ENCODE results near the gene IFNL3. TPM values are rescaled to one million over a fixed set of nuclear protein-coding genes. Genes with fewer than 3 reads are reported as not detected.

Gene IFNL3
- total and polyA plus RNA-seq, 4 donors: not detected

GRCh38 chr19:39282021-39282420 lies 37.2 kb upstream of the IFNL3 start:
- TF ChIP-seq RXRA (IDR thresholded peaks at IDR 0.05): no peak
- no peak for TF ChIP-seq EGR1 (IDR thresholded peaks at IDR 0.05; ENCODE audit: low read depth in 2 of 2)
- no peak for TF ChIP-seq TAF1 (conservative IDR thresholded peaks at IDR 0.05)
- no peak for TF ChIP-seq FOXA2 (IDR thresholded peaks at IDR 0.05)
- TF ChIP-seq HNF4G (IDR thresholded peaks at IDR 0.05): no peak
- no peak for TF ChIP-seq YY1 (IDR thresholded peaks at IDR 0.05)
- no peak for TF ChIP-seq RAD21 (IDR thresholded peaks at IDR 0.05)
- no peak for TF ChIP-seq JUND (IDR thresholded peaks at IDR 0.05)
- Histone ChIP-seq H3K27me3 (ENCODE audit: control insufficient read depth in 4 of 4, insufficient read depth in 4 of 4, low read length in 3 of 4) (no peaks in the 10 kb centered on the region), H3K4me3 (ENCODE audit: low read depth in 1 of 3, low read length in 3 of 3) (no peak overlapping the region), H3K36me3 (ENCODE audit: control insufficient read depth in 4 of 4, insufficient read depth in 3 of 4, low read depth in 1 of 4, low read length in 3 of 4) (no peaks in the 10 kb centered on the region), H3K4me1 (ENCODE audit: control insufficient read depth in 4 of 4, insufficient read depth in 4 of 4, low read length in 3 of 4) (peaks cover 0 to 3% (median 0%) of the 10 kb centered on the region in 4 donors), H3K9me3 (ENCODE audit: control insufficient read depth in 4 of 4, low read length in 3 of 4) (no peaks in the 10 kb centered on the region), H3K9ac (ENCODE audit: low read depth in 1 of 2, low read length in 2 of 2) (no peak overlapping the region), H3K27ac (ENCODE audit: low read depth in 1 of 2, low read length in 2 of 2) (no peak overlapping the region)
- DNase-seq (ENCODE audit: low spot score): no peak
- WGBS: 67% methylated on average over 1 of the region's 1 CpG

- peaks cover 0 to 3% (median 0%) of the 10 kb centered on the region in 4 donors for H3K4me1 ChIP-seq (ENCODE audit: control insufficient read depth in 4 of 4, insufficient read depth in 4 of 4, low read length in 3 of 4)
- no peak overlapping the region for H3K9ac ChIP-seq (ENCODE audit: low read depth in 1 of 2, low read length in 2 of 2)
- TF ChIP-seq RXRA (IDR thresholded peaks at IDR 0.05): peak; percentile 37 to 67
- peak; percentile 41 for TF ChIP-seq YY1 (IDR thresholded peaks at IDR 0.05)
- no peak for TF ChIP-seq CTCF (IDR thresholded peaks at IDR 0.05; ENCODE audit: low read depth, low read length, missing input control)
- no peak for TF ChIP-seq FOXA2 (IDR thresholded peaks at IDR 0.05)
- no peak for TF ChIP-seq JUND (IDR thresholded peaks at IDR 0.05)
- TF ChIP-seq GABPA (IDR thresholded peaks at IDR 0.05 in 1 of 2, conservative IDR thresholded peaks at IDR 0.05 in 1 of 2): no peak
- TF ChIP-seq SP1 (IDR thresholded peaks at IDR 0.05): peak; percentile 60
- no peak for TF ChIP-seq NR2F2 (IDR thresholded peaks at IDR 0.05)
- no peak for TF ChIP-seq ZBTB33 (IDR thresholded peaks at IDR 0.05)
- peak; percentile 40 to 65 for TF ChIP-seq HNF4A (conservative IDR thresholded peaks at IDR 0.05)
- no peak for TF ChIP-seq MAX (IDR thresholded peaks at IDR 0.05)
- no peak for TF ChIP-seq TAF1 (conservative IDR thresholded peaks at IDR 0.05)
- TF ChIP-seq FOXA1 (IDR thresholded peaks at IDR 0.05): no peak
- TF ChIP-seq RAD21 (IDR thresholded peaks at IDR 0.05): peak in 1 of 2 donors; percentile 22
- TF ChIP-seq REST (IDR thresholded peaks at IDR 0.05): no peak
- TF ChIP-seq HNF4G (IDR thresholded peaks at IDR 0.05): no peak
- TF ChIP-seq EGR1 (IDR thresholded peaks at IDR 0.05; ENCODE audit: low read depth in 2 of 2): no peak
- no peak for TF ChIP-seq ATF3 (IDR thresholded peaks at IDR 0.05)
- WGBS: 43% methylated on average over 7 of the region's 7 CpGs
- no peaks in the 10 kb centered on the region for H3K9me3 ChIP-seq (ENCODE audit: control insufficient read depth in 4 of 4, low read length in 3 of 4)
- DNase-seq (ENCODE audit: low spot score): no peak
- H3K27ac ChIP-seq (ENCODE audit: low read depth in 1 of 2, low read length in 2 of 2): peak overlapping the region; percentile 51 to 74
- H3K4me3 ChIP-seq (ENCODE audit: low read depth in 1 of 3, low read length in 3 of 3): no peak overlapping the region
- H3K27me3 ChIP-seq (ENCODE audit: control insufficient read depth in 4 of 4, insufficient read depth in 4 of 4, low read length in 3 of 4): no peaks in the 10 kb centered on the region
- no peaks in the 10 kb centered on the region for H3K36me3 ChIP-seq (ENCODE audit: control insufficient read depth in 4 of 4, insufficient read depth in 3 of 4, low read depth in 1 of 4, low read length in 3 of 4)
Measured at GRCh38 chr19:39277598-39277997, 32.8 kb upstream of the IFNL3 start.
